H1 (cell line): Measurements from ENCODE around the gene MAPK1. TPM values are rescaled to one million over a fixed set of nuclear protein-coding genes. Genes with fewer than 3 reads are reported as not detected.

Experiments
- CHD7 ChIP-seq: fragments of 300-600 bp; sonication (generic); IDR thresholded peaks from 2 replicates; pipeline ENCODE4 v1.7.1; 2012; ENCODE audit warnings: low read length, moderate library complexity, mild to moderate bottlenecking, inconsistent platforms; ENCODE audit not compliant: insufficient replicate concordance
- EGR1 ChIP-seq: IDR thresholded peaks from 2 replicates; pipeline ENCODE4 v1.6.1; 2011; ENCODE audit warnings: low read depth, low read length, borderline replicate concordance
- HDAC6 ChIP-seq: IDR thresholded peaks from one replicate; pipeline ENCODE4 v1.7.1; 2012; ENCODE audit warnings: low read depth, mild to moderate bottlenecking, inconsistent platforms, low read length, moderate library complexity
- JUN ChIP-seq: IDR thresholded peaks from 2 replicates; pipeline ENCODE4 v1.6.1; 2011; ENCODE audit warnings: low read depth, mild to moderate bottlenecking, improper control_type of control experiment, low read length
- KDM4A ChIP-seq: IDR thresholded peaks from one replicate; pipeline ENCODE4 v1.7.1; 2012; ENCODE audit warnings: low read depth, mild to moderate bottlenecking, moderate library complexity, low read length, inconsistent platforms; ENCODE audit not compliant: severe bottlenecking
- MAX ChIP-seq: IDR thresholded peaks from 2 replicates; pipeline ENCODE4 v1.6.1; 2012; ENCODE audit warnings: inconsistent platforms
- POU5F1 ChIP-seq: IDR thresholded peaks from 2 replicates; pipeline ENCODE4 v1.6.1; 2011; ENCODE audit warnings: low read depth, mild to moderate bottlenecking, low read length, moderate library complexity
- TBP ChIP-seq: IDR thresholded peaks from 2 replicates; pipeline ENCODE4 v1.6.1; 2011; ENCODE audit warnings: low read depth, low read length, improper control_type of control experiment
- polyA plus RNA-seq, 7 experiments: library from polyadenylated mRNA; depleted of rRNA in 3 of 7; stranded (reverse) in 5 of 7; unstranded in 2 of 7; fragments of >200 nt in 5 of 7; fragments of 200-250 nt in 2 of 7; gene quantifications; 1 replicate in 5 of 7; 2 replicates in 1 of 7; 4 replicates in 1 of 7; pipeline versions ENCODE4 v1.2.1 to v1.2.3, GENCODE V29; 2011 to 2013; ENCODE audit warnings: missing spikeins in 2 of 7, mixed read lengths in 2 of 7
- total RNA-seq: library from RNA; stranded (reverse); fragmentation: NEBNext Ultra II Directional; extraction: Animal tissue kit (Norgen Biotek cat#: 25700); gene quantifications from 2 replicates; pipeline ENCODE4 v1.2.1, GENCODE V29; 2021

Gene MAPK1
- total and polyA plus RNA-seq, 2 of the 8 experiments (the other 6 are each of a cell fraction or from before 2014, with no cell fraction given) = 28.1 to 101 TPM

- TF ChIP-seq CHD7 (no peak), KDM4A (no peak), MAX (no peak), TBP (no peak), EGR1 (no peak), POU5F1 (no peak), JUN (no peak), HDAC6 (no peak)
Observed at GRCh38 chr22:21816472-21816786, 51.0 kb downstream of the MAPK1 start (continued).
